WERI-Rb-1 (cell line): Measurements from ENCODE around the gene GNB4.

Experiments
- DNase-seq: peaks from one replicate; pipeline ENCODE4 v3.0.0-alpha.2; 2020
- H3K27ac ChIP-seq: fragments of 250-450 bp; sonication (Bioruptor Pico); 2 replicates; pipeline ENCODE4 v1.5.1; 2020; ENCODE audit warnings: mild to moderate bottlenecking, moderate library complexity
- H3K27me3 ChIP-seq: fragments of 250-450 bp; sonication (Bioruptor Pico); 2 replicates; pipeline ENCODE4 v1.5.1; 2021; ENCODE audit warnings: mild to moderate bottlenecking, low read depth, moderate library complexity; ENCODE audit not compliant: insufficient read depth, severe bottlenecking
- H3K36me3 ChIP-seq: fragments of 250-450 bp; sonication (Bioruptor Pico); 2 replicates; pipeline ENCODE4 v1.5.1; 2020; ENCODE audit warnings: mild to moderate bottlenecking, moderate library complexity
- H3K4me3 ChIP-seq: 2 replicates; pipeline ENCODE4 v1.5.1; 2011; ENCODE audit warnings: low read depth, mild to moderate bottlenecking, control low read depth, low read length
- H3K9me3 ChIP-seq: fragments of 250-450 bp; sonication (Bioruptor Pico); 2 replicates; pipeline ENCODE4 v1.5.1; 2021; ENCODE audit warnings: mild to moderate bottlenecking, moderate library complexity; ENCODE audit not compliant: severe bottlenecking
- CTCF ChIP-seq: IDR thresholded peaks from 2 replicates; pipeline ENCODE4 v1.5.1; 2011; ENCODE audit warnings: low read depth, mild to moderate bottlenecking, control low read depth, inconsistent platforms, low read length

Gene GNB4

GRCh38 chr3:179438841-179439240 is 12.4 kb downstream of the GNB4 start:
- no peaks in the 10 kb centered on the region for H3K9me3 ChIP-seq
- no peaks in the 10 kb centered on the region for H3K36me3 ChIP-seq
- no peaks in the 10 kb centered on the region for H3K27me3 ChIP-seq
- no peak overlapping the region for H3K4me3 ChIP-seq
- DNase-seq: no peak
- no peak overlapping the region for H3K27ac ChIP-seq
- TF ChIP-seq CTCF: no peak

GRCh38 chr3:179436517-179436916 is 14.8 kb downstream of the GNB4 start:
- Histone ChIP-seq H3K9me3 (no peaks in the 10 kb centered on the region), H3K4me3 (no peak overlapping the region), H3K36me3 (no peaks in the 10 kb centered on the region), H3K27ac (no peak overlapping the region), H3K27me3 (no peaks in the 10 kb centered on the region)
- TF ChIP-seq CTCF: no peak
- DNase-seq: no peak

- no peaks in the 10 kb centered on the region for H3K27me3 ChIP-seq
- no peak overlapping the region for H3K27ac ChIP-seq
- H3K4me3 ChIP-seq: no peak overlapping the region
- DNase-seq: no peak
- H3K9me3 ChIP-seq: no peaks in the 10 kb centered on the region
- H3K36me3 ChIP-seq: no peaks in the 10 kb centered on the region
- TF ChIP-seq CTCF: no peak
Measured at GRCh38 chr3:179432451-179432850, 18.8 kb downstream of the GNB4 start.

- Histone ChIP-seq H3K27ac (no peak overlapping the region), H3K9me3 (no peaks in the 10 kb centered on the region), H3K27me3 (no peaks in the 10 kb centered on the region), H3K36me3 (no peaks in the 10 kb centered on the region), H3K4me3 (no peak overlapping the region)
- no peak for DNase-seq
- TF ChIP-seq CTCF: no peak
Measured at GRCh38 chr3:179432021-179432420, 19.2 kb downstream of the GNB4 start.

- TF ChIP-seq CTCF: no peak
- no peaks in the 10 kb centered on the region for H3K36me3 ChIP-seq
- no peaks in the 10 kb centered on the region for H3K9me3 ChIP-seq
- no peaks in the 10 kb centered on the region for H3K27me3 ChIP-seq
- H3K27ac ChIP-seq: no peak overlapping the region
- no peak overlapping the region for H3K4me3 ChIP-seq
- no peak for DNase-seq
Measured at GRCh38 chr3:179430277-179430870, 20.9 kb downstream of the GNB4 start.

- Histone ChIP-seq H3K4me3 (no peak overlapping the region), H3K36me3 (no peaks in the 10 kb centered on the region), H3K9me3 (no peaks in the 10 kb centered on the region), H3K27ac (no peak overlapping the region), H3K27me3 (no peaks in the 10 kb centered on the region)
- no peak for TF ChIP-seq CTCF
- DNase-seq: no peak
Measured at GRCh38 chr3:179428876-179429548, 22.3 kb downstream of the GNB4 start.
